HG02588 (cell line): ENCODE results near the gene CDRT15.
"Not testable (repeated sequence)": the region's sequence is repeated elsewhere in the genome, so short reads cannot be mapped to it uniquely, and the experiment has no call there.

ENCODE experiments used
- ATAC-seq: cut with Tn5 transposase; IDR thresholded peaks from one replicate; pipeline ENCODE4 v1.9.1; 2021; ENCODE audit warnings: mild to moderate bottlenecking, moderate library complexity; ENCODE audit not compliant: unreplicated experiment

CDRT15 gene

GRCh38 chr17:14209215-14209614 is 27.4 kb downstream of the CDRT15 start:
- ATAC-seq = no peak

- ATAC-seq = no peak
Observed at GRCh38 chr17:14207791-14208190, 28.9 kb downstream of the CDRT15 start.

- ATAC-seq = no peak
Observed at GRCh38 chr17:14206891-14207290, 29.8 kb downstream of the CDRT15 start.

GRCh38 chr17:14205992-14206461 is 30.6 kb downstream of the CDRT15 start:
- ATAC-seq = no peak

- ATAC-seq = no peak
Observed at GRCh38 chr17:14205380-14205779, 31.3 kb downstream of the CDRT15 start.

GRCh38 chr17:14204546-14204945 is 32.1 kb downstream of the CDRT15 start:
- no peak for ATAC-seq

- no peak for ATAC-seq
Observed at GRCh38 chr17:14204084-14204483, 32.6 kb downstream of the CDRT15 start.

- ATAC-seq = no peak
Observed at GRCh38 chr17:14203388-14203787, 33.3 kb downstream of the CDRT15 start.

- no peak for ATAC-seq
Observed at GRCh38 chr17:14202388-14203166, 34.1 kb downstream of the CDRT15 start.

GRCh38 chr17:14201988-14202380 is 34.7 kb downstream of the CDRT15 start:
- ATAC-seq = no peak

- ATAC-seq = no peak
Observed at GRCh38 chr17:14201021-14201987, 35.4 kb downstream of the CDRT15 start.

- ATAC-seq = no peak
Observed at GRCh38 chr17:14200354-14200753, 36.3 kb downstream of the CDRT15 start.

GRCh38 chr17:14199601-14200000 is 37.1 kb downstream of the CDRT15 start:
- no peak for ATAC-seq

GRCh38 chr17:14198575-14198974 is 38.1 kb downstream of the CDRT15 start:
- no peak for ATAC-seq

GRCh38 chr17:14198013-14198412 is 38.6 kb downstream of the CDRT15 start:
- ATAC-seq = no peak

- ATAC-seq = no peak
Observed at GRCh38 chr17:14197586-14197985, 39.1 kb downstream of the CDRT15 start.

- ATAC-seq = no peak
Observed at GRCh38 chr17:14197057-14197456, 39.6 kb downstream of the CDRT15 start.

GRCh38 chr17:14196377-14196997 is 40.2 kb downstream of the CDRT15 start:
- no peak for ATAC-seq

GRCh38 chr17:14192636-14193344 is 43.9 kb downstream of the CDRT15 start:
- ATAC-seq = not testable (repeated sequence)

- ATAC-seq = not testable (repeated sequence)
Observed at GRCh38 chr17:14192039-14192438, 44.6 kb downstream of the CDRT15 start.

- ATAC-seq = not testable (repeated sequence)
Observed at GRCh38 chr17:14191469-14191868, 45.2 kb downstream of the CDRT15 start.
